MV-4-11 (cell line): ENCODE data around the gene MCC.

Source experiments
- DNase-seq: peaks from one replicate; lab custom pipeline; 2025; lab: John Stamatoyannopoulos, UW

Gene MCC

DNA sequence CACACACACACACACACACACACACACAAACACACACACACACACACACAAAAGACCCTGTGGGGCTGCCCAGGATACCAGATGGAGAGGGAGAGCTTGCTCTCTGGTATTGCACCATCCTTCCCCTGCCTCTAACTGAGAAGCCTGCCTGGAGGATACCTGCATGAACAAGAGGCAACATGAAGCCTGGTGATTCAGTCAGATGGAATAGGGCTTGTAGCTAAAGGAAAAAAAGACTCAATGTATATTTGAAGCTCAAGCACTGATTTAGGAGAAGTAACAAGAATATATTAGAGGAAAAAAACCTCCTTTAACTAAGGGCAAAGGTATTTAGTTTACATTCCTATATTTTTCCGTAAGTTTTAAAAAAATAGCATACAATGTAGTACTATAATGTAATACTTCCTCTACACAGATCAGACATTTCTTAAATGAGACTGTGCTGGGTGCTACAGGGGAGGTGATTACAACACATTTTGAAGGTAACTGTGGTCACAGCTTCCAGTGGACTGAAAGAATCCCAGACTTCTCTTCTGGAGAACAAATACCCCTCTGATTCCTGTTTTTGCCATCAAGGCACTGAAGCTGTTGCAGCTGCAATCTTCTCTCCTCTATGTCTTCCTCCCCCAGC lies 342.4 kb downstream of the MCC start:
- DNase-seq: no peak

DNA sequence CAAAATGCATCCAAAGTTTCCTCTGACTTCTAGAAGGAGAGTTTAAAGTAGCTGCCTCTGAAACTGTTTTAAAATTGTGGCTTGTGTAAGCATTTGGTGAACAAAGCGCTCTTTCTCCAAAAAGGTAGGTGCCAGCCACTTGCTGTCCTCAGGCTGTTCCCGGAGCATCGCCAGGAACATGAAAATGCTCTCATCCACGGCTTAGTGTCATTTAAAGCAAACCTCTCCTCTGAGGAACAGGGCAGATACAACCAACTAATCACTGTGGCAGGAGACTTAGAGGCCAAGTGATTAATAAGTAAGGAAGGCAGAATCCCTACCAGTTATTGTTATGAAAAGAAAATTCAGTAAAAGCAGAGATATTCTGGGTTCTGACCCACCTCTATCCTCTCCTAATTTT lies 346.1 kb downstream of the MCC start:
- DNase-seq: no peak

- no peak for DNase-seq
Measured at GRCh38 chr5:113140837-113141671, 347.2 kb downstream of the MCC start.

DNA sequence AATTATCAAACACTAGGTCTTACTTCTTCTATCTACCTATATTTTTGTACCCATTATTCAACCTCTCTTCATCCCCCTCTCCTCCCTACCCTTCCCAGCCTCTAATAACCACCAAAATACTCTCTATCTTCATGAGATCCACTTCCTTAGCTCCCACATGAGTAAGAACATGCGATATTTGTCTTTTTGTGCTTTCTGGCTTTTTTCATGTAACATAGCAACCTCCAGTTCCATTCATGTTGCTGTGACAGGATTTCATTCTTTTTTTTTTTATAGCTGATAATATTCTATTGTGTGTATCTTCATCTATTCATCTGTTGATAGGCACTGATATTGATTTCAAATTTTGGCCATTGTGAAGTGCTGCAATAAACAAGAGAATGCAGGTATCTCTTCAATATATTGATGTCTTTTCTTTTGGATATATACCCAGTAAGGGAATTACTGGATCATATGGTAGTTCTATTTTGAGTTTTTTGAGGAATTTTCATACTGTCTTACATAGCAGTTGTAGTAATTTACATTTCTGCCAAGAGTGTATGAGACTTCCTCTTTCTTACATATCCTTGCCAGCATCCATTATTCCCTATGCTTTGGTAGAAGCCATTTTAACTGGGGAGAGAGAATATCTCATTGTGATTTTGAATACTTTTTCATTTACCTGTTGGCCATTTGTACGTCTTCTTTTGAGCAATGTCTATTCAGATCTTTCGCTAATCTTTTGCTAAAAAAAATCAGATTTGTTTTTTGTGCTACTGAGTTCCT lies 354.9 kb downstream of the MCC start:
- DNase-seq: no peak

GRCh38 chr5:113132564-113132963 lies 355.7 kb downstream of the MCC start:
- no peak for DNase-seq

GRCh38 chr5:113128641-113129330 lies 359.5 kb downstream of the MCC start:
- DNase-seq: no peak

DNA sequence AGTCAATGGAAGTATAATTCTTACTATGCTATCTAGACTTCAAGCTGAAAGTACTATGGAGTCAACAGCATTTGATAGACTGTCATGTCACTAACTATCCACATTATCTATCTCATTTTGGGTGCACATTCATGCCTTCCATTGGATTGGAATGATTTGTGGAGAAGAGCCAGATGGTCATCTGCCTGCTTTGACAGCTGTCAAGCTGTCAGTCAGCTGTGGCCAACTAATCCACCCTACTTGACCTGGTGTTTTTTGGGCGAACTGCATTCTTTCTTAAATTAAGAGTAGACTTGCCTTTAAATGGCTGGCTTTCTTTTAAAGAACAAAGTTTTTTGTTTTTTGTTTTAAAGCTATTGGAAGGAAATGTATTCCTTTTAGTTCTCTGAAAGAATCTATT lies 360.2 kb downstream of the MCC start:
- no peak for DNase-seq

GRCh38 chr5:113127021-113127420 lies 361.2 kb downstream of the MCC start:
- no peak for DNase-seq

DNA sequence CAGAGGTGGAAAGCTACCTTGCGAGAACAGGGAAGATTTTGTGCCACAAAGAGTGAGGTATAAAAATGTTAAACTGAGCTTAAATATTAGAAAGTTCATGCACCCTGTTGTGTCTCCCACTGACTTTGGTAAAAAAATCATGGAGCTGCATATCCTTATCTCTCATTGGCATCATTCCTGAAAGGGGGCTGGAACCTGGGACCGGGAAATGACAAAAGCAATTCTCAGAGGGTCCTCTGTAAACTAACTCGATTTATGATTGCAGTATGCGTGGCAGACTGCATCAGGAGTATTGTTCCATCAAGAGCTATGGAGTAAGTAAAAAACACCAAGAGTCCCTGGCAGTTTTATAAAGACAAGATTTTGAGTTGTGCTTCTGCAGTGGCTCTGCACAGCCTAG lies 362.9 kb downstream of the MCC start:
- no peak for DNase-seq

GRCh38 chr5:113124914-113125313 lies 363.3 kb downstream of the MCC start:
- DNase-seq: no peak

- no peak for DNase-seq
Measured at GRCh38 chr5:113124265-113124664, 364.0 kb downstream of the MCC start.

DNA sequence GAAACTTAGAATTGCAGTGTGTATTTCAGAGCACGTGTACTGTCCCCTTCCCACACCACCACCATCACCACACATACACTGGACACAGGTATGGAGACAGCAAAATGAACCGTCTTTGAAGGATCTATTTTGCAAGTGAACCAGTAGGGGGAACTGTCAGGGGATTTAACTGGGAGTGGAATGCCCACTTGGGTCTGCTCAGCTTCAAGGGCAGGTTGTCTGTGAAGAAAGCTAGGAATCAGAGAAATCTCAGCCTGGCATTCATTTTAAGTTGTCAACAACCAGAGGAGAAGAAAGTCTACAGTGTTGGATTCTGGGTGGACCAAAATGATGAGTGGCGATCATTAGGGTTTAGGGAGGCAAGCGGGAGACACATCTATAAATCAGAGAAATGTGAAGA lies 364.6 kb downstream of the MCC start:
- no peak for DNase-seq

- no peak for DNase-seq
Measured at GRCh38 chr5:113122053-113122452, 366.2 kb downstream of the MCC start.

GRCh38 chr5:113119246-113119924 lies 368.9 kb downstream of the MCC start:
- no peak for DNase-seq

- DNase-seq: no peak
Measured at GRCh38 chr5:113118765-113119164, 369.5 kb downstream of the MCC start.

DNA sequence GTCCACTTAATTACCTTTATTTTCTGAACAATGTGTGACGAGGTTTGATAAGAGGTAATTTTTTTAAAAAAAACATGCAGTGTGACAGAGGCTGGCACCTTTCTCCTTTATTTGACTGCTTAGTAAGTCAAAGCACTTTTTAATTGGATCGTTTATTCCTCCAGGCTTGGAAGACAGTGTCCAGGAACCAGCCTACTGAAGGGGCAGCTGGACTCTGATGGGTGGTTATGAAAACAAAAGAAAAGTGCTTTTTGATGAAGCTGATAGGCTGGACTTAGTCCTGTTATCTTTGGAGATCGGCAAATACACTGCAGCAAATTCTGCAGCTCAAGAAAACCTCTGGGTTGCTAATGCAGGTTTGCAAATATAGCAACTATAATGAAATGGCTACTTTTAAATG lies 370.0 kb downstream of the MCC start:
- DNase-seq: no peak

- DNase-seq: no peak
Measured at GRCh38 chr5:113117543-113118115, 370.6 kb downstream of the MCC start.

DNA sequence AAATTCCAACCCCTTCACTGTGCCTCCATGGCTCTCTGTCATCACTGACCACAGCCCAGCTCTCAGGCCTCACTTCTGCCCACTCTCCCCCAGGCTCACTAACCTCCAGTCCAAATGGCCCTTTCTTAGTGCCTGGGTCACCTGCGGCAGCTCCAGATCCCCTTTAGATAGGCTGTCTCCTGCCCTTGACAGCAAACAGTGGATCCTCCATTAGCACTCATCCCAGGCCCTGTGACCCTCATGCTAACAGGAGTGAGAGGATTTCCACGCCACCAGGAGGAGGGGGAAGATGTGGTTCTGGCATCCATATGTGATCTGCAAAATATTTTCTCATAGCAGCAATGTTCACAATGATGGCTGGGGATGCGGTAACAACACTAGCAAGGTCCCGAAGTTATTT lies 372.3 kb downstream of the MCC start:
- no peak for DNase-seq

- DNase-seq: no peak
Measured at GRCh38 chr5:113115061-113115460, 373.2 kb downstream of the MCC start.

DNA sequence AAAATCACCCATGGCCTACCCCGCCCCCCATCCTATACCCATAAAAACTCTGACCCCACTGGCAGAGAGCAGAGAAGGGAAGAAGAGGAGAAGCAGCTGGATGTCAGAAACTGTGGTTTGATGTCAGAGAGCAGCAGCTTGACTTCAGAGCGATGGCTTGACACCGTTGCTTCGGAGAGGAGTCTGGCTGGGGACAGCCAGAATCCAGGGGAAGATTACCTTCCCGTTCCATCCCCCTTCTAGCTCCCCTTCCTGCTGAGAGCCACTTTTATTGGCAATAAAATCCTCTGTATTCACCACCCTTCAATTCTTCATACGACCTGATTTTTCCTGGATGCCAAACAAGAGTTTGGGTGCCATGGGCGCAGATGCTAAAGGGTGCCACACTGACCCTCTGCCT lies 373.7 kb downstream of the MCC start:
- DNase-seq: no peak

DNA sequence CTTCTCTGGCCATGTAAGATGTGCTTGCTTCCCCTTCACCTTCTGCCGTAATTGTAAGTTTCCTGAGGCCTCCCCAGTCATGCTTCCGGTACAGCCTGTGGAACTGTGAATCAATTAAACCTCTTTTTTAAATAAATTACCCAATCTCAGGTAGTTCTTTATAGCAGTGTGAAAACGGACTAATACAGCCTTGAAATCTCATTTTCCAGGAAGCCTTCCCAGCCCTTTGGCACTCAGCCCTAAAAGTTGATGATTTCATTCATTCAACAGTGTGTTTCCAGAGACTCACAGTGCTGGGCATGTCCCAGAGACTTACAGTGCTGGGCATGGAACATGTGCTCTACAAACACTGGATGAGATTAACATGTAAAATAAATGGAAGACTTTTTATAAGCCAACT lies 375.8 kb downstream of the MCC start:
- no peak for DNase-seq
